Sciatic nerve (tissue), 2 donors: ENCODE results near the gene SAAL1. TPM values are rescaled to one million over a fixed set of nuclear protein-coding genes. Genes with fewer than 3 reads are reported as not detected.

Experiments
- ATAC-seq: fragments of 200-7000 bp; cut with Tn5 transposase; one replicate; pipeline ENCODE4 v1.9.1; 2020; ENCODE audit warnings: mild to moderate bottlenecking, moderate library complexity
- DNase-seq: peaks from one replicate; pipeline ENCODE4 v3.0.0-alpha.2; 2020; ENCODE audit warnings: low spot score
- intact Hi-C: fragments of 100-400 bp; cut with DNase I; formaldehyde crosslinking; loops from one replicate; pipeline ENCODE4 v1.14.2; 2022
- total RNA-seq: library from RNA; stranded (reverse); fragmentation: NEBNext Ultra II Directional; extraction: Animal tissue kit (Norgen Biotek cat#: 25700); gene quantifications from one replicate; pipeline ENCODE4 v1.2.1, GENCODE V29; 2021
- donor health status: DM: no; HTN: no; CAD: no.
- donor health status: DM: no; HTN: no; CAD: no.

SAAL1 gene
- total RNA-seq, 1 donor from 2014 or later, result 14.3 TPM

- intact Hi-C loops, result no loop called here
- ATAC-seq, result no peak
- no peak for DNase-seq
Measured at GRCh38 chr11:18036456-18036855, 69.4 kb downstream of the SAAL1 start.

Other genes with a start within 250 kb of the SAAL1 start
- gene SERGEF, start 93.0 kb downstream of the SAAL1 start, total RNA-seq, result 44.1 TPM
- 0.89 TPM for gene TPH1, start 59.8 kb downstream of the SAAL1 start, total RNA-seq
- gene MRGPRX3, start 26.5 kb upstream of the SAAL1 start, total RNA-seq, result not detected
- not detected for gene MRGPRX4, start 66.8 kb upstream of the SAAL1 start, total RNA-seq
- not detected for gene SAA4, start 130.7 kb upstream of the SAAL1 start, total RNA-seq
- gene SAA2, start 142.6 kb upstream of the SAAL1 start, total RNA-seq, result 2.6 TPM
- 11.6 TPM for gene SAA1, start 160.2 kb upstream of the SAAL1 start, total RNA-seq
- 44.5 TPM for gene HPS5, start 216.1 kb upstream of the SAAL1 start, total RNA-seq
- 53.5 TPM for gene GTF2H1, start 216.5 kb upstream of the SAAL1 start, total RNA-seq